Choroid plexus epithelial cell (primary cell): ENCODE data around the gene ADAD2.

ENCODE experiments used
- DNase-seq: peaks from one replicate; pipeline ENCODE4 v3.0.0-alpha.2; 2010; ENCODE audit warnings: low read depth
- H3K4me3 ChIP-seq: 2 replicates; pipeline ENCODE4 v1.5.1; 2011; ENCODE audit warnings: low read depth, mild to moderate bottlenecking, control low read depth, low read length, moderate library complexity
- TF ChIP-seq, protein P1 (sequence below): conservative IDR thresholded peaks from 2 replicates; pipeline ENCODE4 v1.5.1; 2011; ENCODE audit warnings: low read depth, mild to moderate bottlenecking, control low read depth, inconsistent platforms, low read length, moderate library complexity

The ADAD2 gene

DNA sequence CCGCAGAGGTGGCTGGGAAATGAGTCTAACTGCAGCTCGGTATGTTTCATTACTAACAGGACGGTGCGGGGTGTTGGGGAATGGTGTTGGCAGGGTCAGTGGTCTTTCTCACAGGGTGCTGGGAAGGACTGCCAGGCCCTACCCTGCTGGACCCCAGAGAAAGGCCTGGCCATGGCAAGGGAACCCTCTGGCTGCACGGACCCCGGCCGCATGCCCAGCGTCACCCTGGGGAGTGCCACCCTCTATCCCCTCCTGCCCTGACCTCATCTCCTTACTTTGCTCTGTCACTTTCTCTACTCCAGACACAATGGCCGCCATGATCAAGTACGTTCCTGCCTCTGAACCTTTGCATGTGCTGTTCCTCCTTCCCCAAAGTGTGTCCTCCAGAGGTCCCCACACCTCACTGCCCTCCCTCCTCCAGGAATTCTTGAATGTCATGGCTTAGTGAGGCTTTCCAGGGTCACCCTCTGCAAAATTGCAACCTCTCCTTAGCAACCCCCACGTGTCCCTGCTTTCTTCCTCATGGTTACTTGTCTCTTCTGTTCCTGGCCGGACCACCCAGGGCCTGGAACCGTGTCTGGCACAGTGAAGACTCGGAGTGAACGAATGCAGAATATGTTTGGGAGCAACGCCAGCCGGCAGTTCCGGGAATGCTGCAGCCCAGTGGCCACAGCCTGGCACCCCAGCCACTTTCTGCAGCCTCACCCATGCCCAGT, 15.2 kb downstream of the ADAD2 start:
- DNase-seq = no peak
- TF ChIP-seq, protein P1, sequence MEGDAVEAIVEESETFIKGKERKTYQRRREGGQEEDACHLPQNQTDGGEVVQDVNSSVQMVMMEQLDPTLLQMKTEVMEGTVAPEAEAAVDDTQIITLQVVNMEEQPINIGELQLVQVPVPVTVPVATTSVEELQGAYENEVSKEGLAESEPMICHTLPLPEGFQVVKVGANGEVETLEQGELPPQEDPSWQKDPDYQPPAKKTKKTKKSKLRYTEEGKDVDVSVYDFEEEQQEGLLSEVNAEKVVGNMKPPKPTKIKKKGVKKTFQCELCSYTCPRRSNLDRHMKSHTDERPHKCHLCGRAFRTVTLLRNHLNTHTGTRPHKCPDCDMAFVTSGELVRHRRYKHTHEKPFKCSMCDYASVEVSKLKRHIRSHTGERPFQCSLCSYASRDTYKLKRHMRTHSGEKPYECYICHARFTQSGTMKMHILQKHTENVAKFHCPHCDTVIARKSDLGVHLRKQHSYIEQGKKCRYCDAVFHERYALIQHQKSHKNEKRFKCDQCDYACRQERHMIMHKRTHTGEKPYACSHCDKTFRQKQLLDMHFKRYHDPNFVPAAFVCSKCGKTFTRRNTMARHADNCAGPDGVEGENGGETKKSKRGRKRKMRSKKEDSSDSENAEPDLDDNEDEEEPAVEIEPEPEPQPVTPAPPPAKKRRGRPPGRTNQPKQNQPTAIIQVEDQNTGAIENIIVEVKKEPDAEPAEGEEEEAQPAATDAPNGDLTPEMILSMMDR = no peak
- H3K4me3 ChIP-seq = no peak overlapping the region

DNA sequence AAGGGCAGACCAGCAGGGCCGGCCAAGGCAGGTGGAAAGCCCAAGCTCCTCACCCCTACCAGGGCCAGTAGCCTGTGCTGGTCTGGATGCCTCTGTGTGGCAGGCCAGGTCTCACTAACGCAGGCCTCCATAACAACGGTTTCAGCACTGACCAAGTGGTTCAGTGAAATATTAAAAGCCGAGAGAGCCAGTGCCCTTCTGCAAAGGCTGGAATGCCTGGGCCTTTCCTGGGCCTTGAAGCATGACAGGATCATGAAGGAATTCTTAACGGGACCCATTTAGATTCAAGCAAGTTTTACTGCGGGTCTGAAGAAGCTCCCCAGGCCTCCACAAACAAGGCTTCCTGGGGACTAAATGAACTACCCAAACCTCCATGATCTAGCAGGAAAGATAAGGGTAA, 16.3 kb downstream of the ADAD2 start:
- DNase-seq = no peak
- TF ChIP-seq, protein P1 = no peak
- no peak overlapping the region for H3K4me3 ChIP-seq

DNA sequence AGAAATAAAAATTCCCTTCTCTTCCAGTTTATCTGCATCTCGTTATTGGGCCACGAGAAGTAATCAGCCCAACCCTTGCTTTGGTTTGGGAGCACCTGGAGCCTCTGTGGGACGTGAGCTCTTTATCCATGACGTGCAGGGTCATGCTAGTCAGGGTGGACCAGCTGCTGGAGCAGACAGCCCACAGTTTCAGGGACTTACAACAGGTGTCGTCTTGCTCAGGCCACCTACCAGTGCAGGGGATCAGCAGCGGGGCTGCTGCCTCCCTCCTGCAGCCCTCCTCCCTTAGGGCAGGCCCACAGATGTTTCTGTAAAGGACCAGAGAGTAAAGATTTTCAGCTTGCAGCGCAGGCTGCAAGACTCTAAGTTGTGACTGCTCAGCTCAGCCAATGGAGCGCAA, 16.9 kb downstream of the ADAD2 start:
- TF ChIP-seq, protein P1 = no peak
- H3K4me3 ChIP-seq = no peak overlapping the region
- no peak for DNase-seq

DNA sequence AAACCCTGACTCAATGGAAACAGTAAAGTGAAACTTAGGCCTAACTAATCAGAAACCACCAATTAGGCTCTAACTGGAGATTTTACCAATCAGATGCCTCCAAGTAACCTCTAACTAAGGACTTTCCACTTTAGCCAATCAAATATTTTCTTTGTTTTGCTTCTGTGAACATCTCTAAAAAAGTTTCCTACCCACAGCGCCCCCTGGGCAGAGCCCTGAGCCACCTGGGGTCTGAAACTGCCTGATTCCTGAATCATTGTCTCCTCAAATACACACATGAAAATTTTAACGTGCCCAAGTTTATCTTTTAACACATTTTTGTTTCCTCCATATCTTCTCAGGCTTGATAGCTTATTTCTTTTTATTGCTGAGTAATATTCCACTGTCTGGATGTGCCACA, 19.0 kb downstream of the ADAD2 start:
- DNase-seq = no peak
- H3K4me3 ChIP-seq = no peak overlapping the region
- TF ChIP-seq, protein P1 = peak; percentile 17

DNA sequence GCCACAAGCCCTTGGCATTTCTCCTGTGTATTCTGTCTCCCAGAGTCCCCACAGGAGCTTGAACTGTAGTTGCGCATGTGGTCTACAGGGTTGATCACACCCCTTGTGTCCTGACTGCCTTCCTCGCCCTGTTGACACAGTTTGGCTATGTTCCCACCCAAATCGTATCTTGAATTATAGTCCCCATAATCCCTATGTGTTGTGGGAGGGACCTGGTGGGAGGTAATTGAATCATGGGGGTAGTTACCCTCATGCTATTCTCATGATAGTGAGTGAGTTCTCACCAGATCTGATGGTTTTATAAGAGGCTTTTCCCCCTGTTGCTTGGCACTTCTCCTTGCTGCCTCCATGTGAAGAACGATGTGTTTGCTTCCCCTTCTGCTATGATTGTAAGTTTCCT, 21.2 kb downstream of the ADAD2 start:
- no peak overlapping the region for H3K4me3 ChIP-seq
- TF ChIP-seq, protein P1 = no peak
- no peak for DNase-seq

DNA sequence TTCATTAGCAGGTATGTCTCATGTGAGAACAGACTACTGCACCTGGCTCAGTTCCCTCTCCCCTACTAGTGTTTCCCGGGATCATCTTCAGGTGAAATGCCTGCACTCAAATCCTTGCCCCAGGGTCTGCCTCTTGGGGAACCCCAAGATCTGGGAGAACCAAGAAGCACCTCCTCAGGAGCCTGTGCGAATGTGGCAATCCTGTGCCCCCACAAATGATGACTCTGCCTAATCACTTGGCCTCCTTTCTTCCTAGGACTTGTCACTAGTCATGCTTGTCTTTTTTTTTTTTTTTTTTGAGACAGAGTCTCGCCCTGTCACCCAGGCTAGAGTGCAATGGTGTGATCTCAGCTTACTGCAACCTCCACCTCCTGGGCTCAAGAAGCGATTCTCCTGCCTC, 21.7 kb downstream of the ADAD2 start:
- no peak overlapping the region for H3K4me3 ChIP-seq
- DNase-seq = no peak
- TF ChIP-seq, protein P1 = no peak

DNA sequence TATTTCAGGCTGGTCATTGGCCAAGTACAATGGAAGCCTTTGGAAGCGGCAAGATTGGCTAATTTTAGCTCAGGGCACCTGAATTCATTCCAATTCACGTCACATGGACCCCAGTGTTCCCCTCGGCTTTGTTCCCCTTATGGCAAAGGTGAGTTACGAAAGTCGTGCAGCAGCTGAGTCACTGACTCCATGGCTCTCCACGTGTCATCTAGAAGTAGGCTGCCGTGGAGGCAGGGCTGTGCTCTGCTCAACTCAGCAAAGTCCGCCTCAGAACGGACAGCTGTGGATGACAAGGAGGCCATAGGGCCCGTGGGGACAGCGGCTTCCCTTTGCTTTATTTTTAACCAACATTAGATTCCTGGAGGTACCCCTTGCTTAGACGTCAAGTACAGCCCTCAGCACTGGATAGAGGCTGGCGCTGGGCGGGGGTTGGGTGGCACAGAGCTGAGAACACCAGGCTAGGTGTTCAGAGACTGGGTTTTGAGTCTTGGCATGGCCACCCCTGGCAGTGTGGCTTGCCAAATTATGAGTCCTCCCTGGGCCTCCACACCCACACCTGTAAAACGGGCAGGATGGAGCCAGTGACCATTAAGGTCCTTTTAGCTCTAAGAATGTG, 23.6 kb downstream of the ADAD2 start:
- TF ChIP-seq, protein P1 = no peak
- DNase-seq = no peak
- no peak overlapping the region for H3K4me3 ChIP-seq
